Dermis blood vessel endothelial cell (primary cell): ENCODE results near the gene TMEM117. TPM values are rescaled to one million over a fixed set of nuclear protein-coding genes. Genes with fewer than 3 reads are reported as not detected.

Experiments
- DNase-seq: peaks from one replicate; pipeline ENCODE4 v3.0.0; 2010
- total RNA-seq: library from RNA; depleted of rRNA; stranded (reverse); fragments of >200 nt; gene quantifications from 2 replicates; pipeline ENCODE4 v1.2.3, GENCODE V29; 2014

TMEM117 gene
- total RNA-seq, 1 donor from 2014 or later = 4.8 TPM

- DNase-seq = no peak
Observed at GRCh38 chr12:43887397-43887796, 51.5 kb downstream of the TMEM117 start.

GRCh38 chr12:43891856-43892574 is 56.1 kb downstream of the TMEM117 start:
- DNase-seq = no peak

GRCh38 chr12:43893670-43894069 is 57.8 kb downstream of the TMEM117 start:
- no peak for DNase-seq

GRCh38 chr12:43895580-43896206 is 59.8 kb downstream of the TMEM117 start:
- DNase-seq = no peak

- DNase-seq = no peak
Observed at GRCh38 chr12:43896496-43896895, 60.6 kb downstream of the TMEM117 start.

- no peak for DNase-seq
Observed at GRCh38 chr12:43898474-43898873, 62.6 kb downstream of the TMEM117 start.

- DNase-seq = no peak
Observed at GRCh38 chr12:43899574-43899973, 63.7 kb downstream of the TMEM117 start.

GRCh38 chr12:43903686-43904085 is 67.8 kb downstream of the TMEM117 start:
- DNase-seq = no peak

- DNase-seq = no peak
Observed at GRCh38 chr12:43912859-43913258, 77.0 kb downstream of the TMEM117 start.

GRCh38 chr12:43914391-43914790 is 78.5 kb downstream of the TMEM117 start:
- DNase-seq = no peak

GRCh38 chr12:43914923-43915468 is 79.1 kb downstream of the TMEM117 start:
- peak; percentile 5 for DNase-seq

GRCh38 chr12:43917896-43918295 is 82.0 kb downstream of the TMEM117 start:
- DNase-seq = no peak

- DNase-seq = no peak
Observed at GRCh38 chr12:43921666-43922337, 85.9 kb downstream of the TMEM117 start.

- DNase-seq = no peak
Observed at GRCh38 chr12:43930032-43930431, 94.2 kb downstream of the TMEM117 start.

GRCh38 chr12:43931187-43931586 is 95.3 kb downstream of the TMEM117 start:
- DNase-seq = no peak

GRCh38 chr12:43935581-43935980 is 99.7 kb downstream of the TMEM117 start:
- no peak for DNase-seq

GRCh38 chr12:43937947-43938346 is 102.1 kb downstream of the TMEM117 start:
- peak; percentile 36 for DNase-seq

GRCh38 chr12:43942379-43942778 is 106.5 kb downstream of the TMEM117 start:
- DNase-seq = no peak

GRCh38 chr12:43945983-43946382 is 110.1 kb downstream of the TMEM117 start:
- no peak for DNase-seq

GRCh38 chr12:43951286-43951685 is 115.4 kb downstream of the TMEM117 start:
- DNase-seq = no peak

- DNase-seq = peak; percentile 56
Observed at GRCh38 chr12:43957732-43958372, 122.0 kb downstream of the TMEM117 start.

GRCh38 chr12:43964033-43964432 is 128.2 kb downstream of the TMEM117 start:
- DNase-seq = no peak

GRCh38 chr12:43964961-43965360 is 129.1 kb downstream of the TMEM117 start:
- no peak for DNase-seq
